ENCODE measurements around the gene IGF1.

DNA sequence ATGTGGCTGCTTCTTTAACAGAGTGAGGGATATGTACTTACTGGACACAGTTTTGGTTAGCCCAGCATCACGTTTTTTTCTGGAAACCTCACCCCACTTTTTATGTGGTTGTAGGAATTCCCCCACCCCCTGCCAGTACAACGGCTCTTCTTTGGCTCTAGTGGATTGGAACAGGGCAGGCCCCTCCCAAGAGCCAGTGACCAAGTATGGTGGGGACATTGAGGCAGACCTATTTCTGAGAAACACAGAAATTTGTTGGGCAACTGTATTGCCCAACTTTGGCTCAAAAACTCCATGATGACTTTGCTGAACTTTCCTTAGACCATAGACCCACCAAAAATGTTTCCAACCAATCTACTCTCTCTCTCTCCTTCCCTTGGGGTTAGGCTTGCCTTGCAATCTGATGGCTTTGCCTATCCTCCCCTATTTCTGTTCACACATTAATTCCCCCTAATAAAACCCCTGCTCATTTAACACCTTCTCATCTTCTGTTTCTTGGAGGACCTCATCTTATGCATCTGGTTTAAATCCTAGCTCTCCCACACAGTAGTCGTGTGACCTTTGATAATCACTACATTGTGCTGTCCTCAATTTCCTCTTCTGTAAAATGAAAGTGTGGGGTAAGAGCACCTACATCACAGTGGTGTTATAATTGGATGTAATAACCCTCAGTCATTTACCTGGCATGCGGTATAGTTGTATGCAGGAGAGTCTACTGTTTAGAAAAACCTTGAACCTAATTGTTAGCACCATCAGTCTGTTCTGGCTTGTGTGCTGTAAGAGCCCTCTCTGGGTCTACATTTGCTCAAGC, 71.7 kb downstream of the IGF1 start:
- TF ChIP-seq, protein P1, sequence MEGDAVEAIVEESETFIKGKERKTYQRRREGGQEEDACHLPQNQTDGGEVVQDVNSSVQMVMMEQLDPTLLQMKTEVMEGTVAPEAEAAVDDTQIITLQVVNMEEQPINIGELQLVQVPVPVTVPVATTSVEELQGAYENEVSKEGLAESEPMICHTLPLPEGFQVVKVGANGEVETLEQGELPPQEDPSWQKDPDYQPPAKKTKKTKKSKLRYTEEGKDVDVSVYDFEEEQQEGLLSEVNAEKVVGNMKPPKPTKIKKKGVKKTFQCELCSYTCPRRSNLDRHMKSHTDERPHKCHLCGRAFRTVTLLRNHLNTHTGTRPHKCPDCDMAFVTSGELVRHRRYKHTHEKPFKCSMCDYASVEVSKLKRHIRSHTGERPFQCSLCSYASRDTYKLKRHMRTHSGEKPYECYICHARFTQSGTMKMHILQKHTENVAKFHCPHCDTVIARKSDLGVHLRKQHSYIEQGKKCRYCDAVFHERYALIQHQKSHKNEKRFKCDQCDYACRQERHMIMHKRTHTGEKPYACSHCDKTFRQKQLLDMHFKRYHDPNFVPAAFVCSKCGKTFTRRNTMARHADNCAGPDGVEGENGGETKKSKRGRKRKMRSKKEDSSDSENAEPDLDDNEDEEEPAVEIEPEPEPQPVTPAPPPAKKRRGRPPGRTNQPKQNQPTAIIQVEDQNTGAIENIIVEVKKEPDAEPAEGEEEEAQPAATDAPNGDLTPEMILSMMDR (IDR thresholded peaks at IDR 0.05) = no peak
- no peak for TF ChIP-seq POLR2A (IDR thresholded peaks at IDR 0.05)
